Tibial nerve (tissue), 4 donors: ENCODE measurements around the gene CCDC120. TPM values are rescaled to one million over a fixed set of nuclear protein-coding genes. Genes with fewer than 3 reads are reported as not detected.

ENCODE experiments used
- DNase-seq, 2 donors: peaks; one replicate each; pipeline ENCODE4 v3.0.0-alpha.2; 2019; ENCODE audit warnings: low spot score in 2 of 2
- H3K27ac ChIP-seq, 4 donors: fragments of 200-600 bp; sonication (generic) in 3 of 4; one replicate each; pipeline ENCODE4 v1.5.1; 2017 to 2019; ENCODE audit warnings: mild to moderate bottlenecking in 1 of 4
- H3K27me3 ChIP-seq, 2 donors: fragments of 200-600 bp; sonication (generic) in 1 of 2; one replicate each; pipeline versions ENCODE4 v1.5.1 to v1.6.0; 2017 to 2019
- H3K36me3 ChIP-seq, 3 donors: fragments of 200-600 bp; sonication (generic); one replicate each; pipeline ENCODE4 v1.5.1; 2018 to 2019
- H3K4me1 ChIP-seq, 4 donors: fragments of 200-600 bp; sonication (generic) in 3 of 4; one replicate each; pipeline ENCODE4 v1.5.1; 2017 to 2019
- H3K4me3 ChIP-seq, 4 donors: fragments of 200-600 bp; sonication (generic) in 3 of 4; one replicate each; pipeline ENCODE4 v1.5.1; 2017 to 2019; ENCODE audit warnings: mild to moderate bottlenecking in 1 of 4, moderate library complexity in 1 of 4
- H3K9me3 ChIP-seq, 4 donors: fragments of 200-600 bp; sonication (generic) in 3 of 4; one replicate each; pipeline ENCODE4 v1.5.1; 2017 to 2019
- CTCF ChIP-seq, 5 experiments: fragments of 200-600 bp in 3 of 5; fragments of 450-650 bp in 2 of 5; sonication (generic) in 3 of 5; IDR thresholded peaks; one replicate each; pipeline ENCODE4 v1.5.1; 2016 to 2019; ENCODE audit warnings: antibody characterized with exemption in 5 of 5, mild to moderate bottlenecking in 3 of 5, moderate library complexity in 2 of 5
- EP300 ChIP-seq, 2 donors: sonication (generic); formaldehyde crosslinking; IDR thresholded peaks; one replicate each; pipeline ENCODE4 v1.6.1; 2017; ENCODE audit warnings: antibody characterized with exemption in 2 of 2, mild to moderate bottlenecking in 1 of 2
- POLR2A ChIP-seq, 2 donors: fragments of 450-650 bp; IDR thresholded peaks; one replicate each; pipeline ENCODE4 v1.6.1; 2017; ENCODE audit warnings: antibody characterized with exemption in 2 of 2, mild to moderate bottlenecking in 2 of 2, moderate library complexity in 2 of 2
- WGBS, 2 donors: methylation state at CpG; one replicate each; pipeline ENCODE4 v1.1.5; 2018; 5-methylcytosine and 5-hydroxymethylcytosine counted together
- total RNA-seq, 4 donors: library from RNA; depleted of rRNA; stranded (reverse); fragments of >200 nt; gene quantifications; one replicate each; pipeline ENCODE4 v1.1.0, GENCODE V29; 2016

CCDC120 gene
- total RNA-seq, 4 donors from 2014 or later: 4.1 to 6.6 (median 4.5) TPM

GRCh38 chrX:49041744-49042580, 16.8 kb upstream of the CCDC120 start:
- peak overlapping the region; percentile 98 to 99 (median 98) for H3K27ac ChIP-seq
- H3K9me3 ChIP-seq: no peaks in the 10 kb centered on the region
- TF ChIP-seq POLR2A (IDR thresholded peaks at IDR 0.05) (no peak), EP300 (IDR thresholded peaks at IDR 0.05) (peak in 1 of 2 donors; percentile 2)
- WGBS, 2 donors: 3 to 32% methylated on average over 10 of the region's 10 CpGs
- no peaks in the 10 kb centered on the region for H3K27me3 ChIP-seq
- H3K36me3 ChIP-seq: peaks cover 0 to 25% (median 0%) of the 10 kb centered on the region in 3 donors
- peak in 1 of 2 donors; percentile 26 for DNase-seq
- peaks cover 0 to 20% (median 9%) of the 10 kb centered on the region in 4 donors for H3K4me1 ChIP-seq
- H3K4me3 ChIP-seq: peak overlapping the region; percentile 74 to 84 (median 78)

GRCh38 chrX:49042581-49043219, 16.1 kb upstream of the CCDC120 start:
- 0 to 37% methylated on average over 5 to 29 of the region's 29 CpGs for whole genome bisulfite sequencing, 2 donors
- no peak for DNase-seq
- Histone ChIP-seq H3K9me3 (no peaks in the 10 kb centered on the region), H3K4me3 (peak overlapping the region; percentile 74 to 84 (median 78)), H3K27me3 (no peaks in the 10 kb centered on the region), H3K4me1 (peaks cover 0 to 20% (median 9%) of the 10 kb centered on the region in 4 donors), H3K36me3 (peaks cover 0 to 17% (median 0%) of the 10 kb centered on the region in 3 donors), H3K27ac (peak overlapping the region; percentile 98 to 99 (median 98))
- no peak for TF ChIP-seq POLR2A (IDR thresholded peaks at IDR 0.05)
- TF ChIP-seq CTCF (IDR thresholded peaks at IDR 0.05): no peak
- no peak for TF ChIP-seq EP300 (IDR thresholded peaks at IDR 0.05)

GRCh38 chrX:49043220-49043986, 15.4 kb upstream of the CCDC120 start, which contains the start of gene TFE3:
Gene TFE3, minus strand, starts transcription at chrX:49043357. Its CDS starts 131 bp downstream, at chrX:49043226.
- no peaks in the 10 kb centered on the region for H3K9me3 ChIP-seq
- DNase-seq: peak; percentile 97
- TF ChIP-seq POLR2A (IDR thresholded peaks at IDR 0.05) (peak; percentile 44 to 73), EP300 (IDR thresholded peaks at IDR 0.05) (peak; percentile 71 to 77), CTCF (IDR thresholded peaks at IDR 0.05) (peak; percentile 40 to 76 (median 63))
- peak within 1 kb of the TSS; percentile 98 to 99 (median 98) for H3K27ac ChIP-seq
- peaks cover 0 to 10% (median 0%) of the 10 kb centered on the region in 3 donors for H3K36me3 ChIP-seq
- H3K4me1 ChIP-seq: peaks cover 0 to 20% (median 9%) of the 10 kb centered on the region in 4 donors
- WGBS, 2 donors: 0 to 38% methylated on average over 2 to 66 of the region's 67 CpGs
- H3K4me3 ChIP-seq: peak within 1 kb of the TSS; percentile 74 to 84 (median 78)
- H3K27me3 ChIP-seq: no peaks in the 10 kb centered on the region

GRCh38 chrX:49043987-49044281, 14.9 kb upstream of the CCDC120 start:
- H3K27ac ChIP-seq: peak overlapping the region in 3 of 4 donors; percentile 26 to 81 (median 80)
- WGBS, 2 donors: 43 to 58% methylated on average over 6 to 13 of the region's 13 CpGs
- DNase-seq: no peak

More at GRCh38 chrX:49043987-49044281, 14.9 kb upstream of the CCDC120 start:
- TF ChIP-seq EP300 (IDR thresholded peaks at IDR 0.05) (no peak), CTCF (IDR thresholded peaks at IDR 0.05) (no peak)
- Histone ChIP-seq H3K36me3 (peaks cover 0 to 5% (median 0%) of the 10 kb centered on the region in 3 donors), H3K9me3 (no peaks in the 10 kb centered on the region), H3K27me3 (no peaks in the 10 kb centered on the region), H3K4me1 (peaks cover 0 to 16% (median 7%) of the 10 kb centered on the region in 4 donors), H3K4me3 (peak overlapping the region in 1 of 4 donors; percentile 24)
